GM12892 (cell line): ENCODE data around the gene KHNYN.

Experiments
- POLR2A ChIP-seq: IDR thresholded peaks from 2 replicates; pipeline ENCODE4 v1.6.1; 2011; ENCODE audit warnings: low read depth, low read length, control low read depth
- POLR2AphosphoS5 ChIP-seq: IDR thresholded peaks from 2 replicates; pipeline ENCODE4 v1.6.1; 2011; ENCODE audit warnings: low read depth, low read length, control low read depth

GRCh38 chr14:24416932-24417619, 12.7 kb upstream of the KHNYN start:
- TF ChIP-seq POLR2A = no peak
- no peak for TF ChIP-seq POLR2AphosphoS5
